ENCODE data around the gene MB21D2. TPM values are rescaled to one million over a fixed set of nuclear protein-coding genes. Genes with fewer than 3 reads are reported as not detected.
"Not testable (repeated sequence)": the region's sequence is repeated elsewhere in the genome, so short reads cannot be mapped to it uniquely, and the experiment has no call there.

Gene MB21D2
- total RNA-seq, 6 experiments from 2014 or later = 17.2 to 20.9 (median 19.5) TPM

- peaks cover 2% of the 10 kb centered on the region for H3K27me3 Mint-ChIP-seq (ENCODE audit: insufficient read depth)
- H3K27ac Mint-ChIP-seq = peak overlapping the region; percentile 42
- no peak overlapping the region for H3K4me3 Mint-ChIP-seq
- peak; percentile 78 for TF ChIP-seq CTCF (IDR thresholded peaks at IDR 0.05)
- peaks cover 10% of the 10 kb centered on the region for H3K36me3 Mint-ChIP-seq (ENCODE audit: low read depth)
- no peaks in the 10 kb centered on the region for H3K9me3 Mint-ChIP-seq
- DNase-seq = no peak
- H3K4me1 Mint-ChIP-seq (ENCODE audit: low read depth) = peaks cover 4% of the 10 kb centered on the region; the same call in 1 of the 2 replicates
Observed at GRCh38 chr3:192802957-192803899, 114.4 kb downstream of the MB21D2 start.

GRCh38 chr3:192801985-192802384 lies 115.7 kb downstream of the MB21D2 start:
- DNase-seq = no peak
- Mint-ChIP-seq H3K4me1 (ENCODE audit: low read depth) (no peaks in the 10 kb centered on the region; the same call in 1 of the 2 replicates), H3K4me3 (no peak overlapping the region), H3K9me3 (no peaks in the 10 kb centered on the region), H3K27me3 (ENCODE audit: insufficient read depth) (peaks cover 2% of the 10 kb centered on the region), H3K36me3 (ENCODE audit: low read depth) (peaks cover 10% of the 10 kb centered on the region), H3K27ac (no peak overlapping the region)
- TF ChIP-seq CTCF (IDR thresholded peaks at IDR 0.05) = no peak

- H3K27me3 Mint-ChIP-seq (ENCODE audit: insufficient read depth) = peaks cover 2% of the 10 kb centered on the region
- TF ChIP-seq CTCF (IDR thresholded peaks at IDR 0.05) = no peak
Observed at GRCh38 chr3:192799721-192800120, 117.9 kb downstream of the MB21D2 start.

GRCh38 chr3:192795021-192795420 lies 122.6 kb downstream of the MB21D2 start:
- peaks cover 2% of the 10 kb centered on the region for H3K27me3 Mint-ChIP-seq (ENCODE audit: insufficient read depth)
- peaks cover 15% of the 10 kb centered on the region for H3K36me3 Mint-ChIP-seq (ENCODE audit: low read depth)
- peak overlapping the region; percentile 53; the same call in 1 of the 2 replicates for H3K4me3 Mint-ChIP-seq
- 0 out of 2 replicates have a peak overlapping the region, but pooled peaks have one; percentile 31 for H3K27ac Mint-ChIP-seq
- H3K4me1 Mint-ChIP-seq (ENCODE audit: low read depth) = peaks cover 18% of the 10 kb centered on the region
- H3K9me3 Mint-ChIP-seq = no peaks in the 10 kb centered on the region
- DNase-seq = no peak
- TF ChIP-seq CTCF (IDR thresholded peaks at IDR 0.05) = no peak

More at GRCh38 chr3:192799721-192800120, 117.9 kb downstream of the MB21D2 start:
- H3K9me3 Mint-ChIP-seq = no peaks in the 10 kb centered on the region
- no peak overlapping the region for H3K27ac Mint-ChIP-seq
- no peak overlapping the region for H3K4me3 Mint-ChIP-seq
- no peak for DNase-seq
- peaks cover 15% of the 10 kb centered on the region for H3K36me3 Mint-ChIP-seq (ENCODE audit: low read depth)
- peaks cover 13% of the 10 kb centered on the region for H3K4me1 Mint-ChIP-seq (ENCODE audit: low read depth)

- no peak for TF ChIP-seq CTCF (IDR thresholded peaks at IDR 0.05)
- Mint-ChIP-seq H3K4me1 (ENCODE audit: low read depth) (peaks cover 18% of the 10 kb centered on the region), H3K27ac (no peak overlapping the region), H3K4me3 (no peak overlapping the region), H3K36me3 (ENCODE audit: low read depth) (peaks cover 10% of the 10 kb centered on the region), H3K27me3 (ENCODE audit: insufficient read depth) (peaks cover 2% of the 10 kb centered on the region; the same call in 1 of the 2 replicates), H3K9me3 (no peaks in the 10 kb centered on the region)
- no peak for DNase-seq
Observed at GRCh38 chr3:192794216-192794615, 123.4 kb downstream of the MB21D2 start.

- not testable (repeated sequence) for H3K4me3 Mint-ChIP-seq; DNase-seq; H3K9me3 Mint-ChIP-seq; H3K36me3 Mint-ChIP-seq (ENCODE audit: low read depth); H3K27me3 Mint-ChIP-seq (ENCODE audit: insufficient read depth); H3K27ac Mint-ChIP-seq; H3K4me1 Mint-ChIP-seq (ENCODE audit: low read depth)
Observed at GRCh38 chr3:192788816-192789515, 128.7 kb downstream of the MB21D2 start.
